Measurements from ENCODE around the gene LYPD8. TPM values are rescaled to one million over a fixed set of nuclear protein-coding genes. Genes with fewer than 3 reads are reported as not detected.

Gene LYPD8
- total and polyA plus RNA-seq, 2 donors (not counting 1 experiment from before 2014, with no cell fraction given): 0.17 TPM; not detected in 1

DNA sequence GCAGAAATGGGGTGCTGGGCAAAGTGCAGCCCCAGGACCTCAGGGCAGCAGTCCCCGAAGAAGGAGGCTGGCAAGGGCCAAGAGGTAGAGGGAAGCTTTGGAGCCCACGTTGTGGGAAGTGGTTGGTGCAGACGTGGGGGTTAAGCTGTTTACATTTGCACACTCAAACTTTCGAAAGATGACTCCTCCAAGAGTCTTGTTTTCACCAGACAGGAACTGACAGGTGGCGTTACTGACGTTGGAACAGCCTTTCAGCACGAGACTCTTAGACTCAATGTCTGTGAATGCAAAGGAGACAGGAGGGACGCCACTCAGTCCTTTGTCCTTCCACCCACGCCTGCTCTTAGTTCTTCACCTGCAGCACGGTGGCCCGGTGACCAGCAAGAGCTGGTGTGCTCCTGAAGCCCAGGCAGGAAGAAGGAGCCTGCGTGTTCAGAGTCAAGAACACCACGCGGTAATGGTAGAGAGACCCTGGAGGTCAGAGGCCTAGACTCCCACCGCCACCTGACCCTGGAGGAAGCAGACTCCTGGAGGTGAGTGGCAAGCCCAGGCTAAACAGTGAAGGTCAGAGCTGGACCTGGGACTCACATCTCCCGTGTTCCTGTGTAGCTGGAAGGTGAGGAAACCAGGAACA, 15.9 kb downstream of the LYPD8 start:
- H3K4me3 ChIP-seq (replicated peaks in 1 of 4; ENCODE audit: control extremely low read depth in 1 of 4, insufficient read depth in 1 of 4, low read depth in 3 of 4, low read length in 4 of 4): no peak overlapping the region
- H3K9ac ChIP-seq (ENCODE audit: insufficient read depth, low read length): no peak overlapping the region
- no peaks in the 10 kb centered on the region for H3K4me1 ChIP-seq (ENCODE audit: control insufficient read depth, extremely low read depth, insufficient read depth, low read length)
- no peaks in the 10 kb centered on the region for H3K9me3 ChIP-seq (ENCODE audit: control insufficient read depth, insufficient read depth, low read depth, low read length)
- H3K79me2 ChIP-seq (ENCODE audit: control insufficient read depth, insufficient read depth, low read length): no peaks in the 10 kb centered on the region
- no peaks in the 10 kb centered on the region for H4K20me1 ChIP-seq (ENCODE audit: control insufficient read depth, extremely low read depth, insufficient read depth, low read length)
- no peaks in the 10 kb centered on the region for H3K36me3 ChIP-seq (ENCODE audit: control insufficient read depth, insufficient read depth, low read length)
- no peak overlapping the region for H3K4me2 ChIP-seq (ENCODE audit: extremely low read depth, insufficient read depth, low read length)
- no peaks in the 10 kb centered on the region for H3K27me3 ChIP-seq (ENCODE audit: control insufficient read depth, insufficient read depth, low read length)
- H2AFZ ChIP-seq (ENCODE audit: low read length): no peak overlapping the region
- no peak for DNase-seq (ENCODE audit: low read depth in 2 of 2)
- no peak for TF ChIP-seq EZH2 (IDR thresholded peaks at IDR 0.05; ENCODE audit: low read length, missing control alignments)
- TF ChIP-seq, protein P1, sequence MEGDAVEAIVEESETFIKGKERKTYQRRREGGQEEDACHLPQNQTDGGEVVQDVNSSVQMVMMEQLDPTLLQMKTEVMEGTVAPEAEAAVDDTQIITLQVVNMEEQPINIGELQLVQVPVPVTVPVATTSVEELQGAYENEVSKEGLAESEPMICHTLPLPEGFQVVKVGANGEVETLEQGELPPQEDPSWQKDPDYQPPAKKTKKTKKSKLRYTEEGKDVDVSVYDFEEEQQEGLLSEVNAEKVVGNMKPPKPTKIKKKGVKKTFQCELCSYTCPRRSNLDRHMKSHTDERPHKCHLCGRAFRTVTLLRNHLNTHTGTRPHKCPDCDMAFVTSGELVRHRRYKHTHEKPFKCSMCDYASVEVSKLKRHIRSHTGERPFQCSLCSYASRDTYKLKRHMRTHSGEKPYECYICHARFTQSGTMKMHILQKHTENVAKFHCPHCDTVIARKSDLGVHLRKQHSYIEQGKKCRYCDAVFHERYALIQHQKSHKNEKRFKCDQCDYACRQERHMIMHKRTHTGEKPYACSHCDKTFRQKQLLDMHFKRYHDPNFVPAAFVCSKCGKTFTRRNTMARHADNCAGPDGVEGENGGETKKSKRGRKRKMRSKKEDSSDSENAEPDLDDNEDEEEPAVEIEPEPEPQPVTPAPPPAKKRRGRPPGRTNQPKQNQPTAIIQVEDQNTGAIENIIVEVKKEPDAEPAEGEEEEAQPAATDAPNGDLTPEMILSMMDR (conservative IDR thresholded peaks at IDR 0.05 in 1 of 2, IDR thresholded peaks at IDR 0.05 in 1 of 2; ENCODE audit: low read depth in 1 of 2, low read length in 2 of 2): no peak
- no peak overlapping the region for H3K27ac ChIP-seq (ENCODE audit: insufficient read depth, low read length)

DNA sequence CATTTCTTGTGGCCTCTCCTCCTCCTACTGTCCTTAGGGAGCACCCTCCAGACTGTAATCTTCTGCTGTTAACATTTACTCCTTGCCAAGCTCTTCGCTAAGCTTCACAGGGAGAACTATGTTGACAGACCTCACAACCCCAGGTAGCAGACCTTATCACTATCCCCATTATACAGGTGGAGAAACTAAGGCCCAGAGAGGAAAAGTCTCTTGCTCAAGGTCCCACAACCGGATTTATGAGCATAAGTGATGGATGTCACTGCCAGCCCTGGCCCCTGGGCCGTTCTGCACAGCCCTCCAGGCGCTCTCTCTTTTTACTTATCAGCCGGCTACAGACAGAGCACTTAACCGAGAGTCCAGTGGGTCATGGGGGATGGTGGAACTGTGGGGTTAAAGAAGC, 18.1 kb downstream of the LYPD8 start:
- no peaks in the 10 kb centered on the region for H3K27me3 ChIP-seq (ENCODE audit: control insufficient read depth, insufficient read depth, low read length)

DNA sequence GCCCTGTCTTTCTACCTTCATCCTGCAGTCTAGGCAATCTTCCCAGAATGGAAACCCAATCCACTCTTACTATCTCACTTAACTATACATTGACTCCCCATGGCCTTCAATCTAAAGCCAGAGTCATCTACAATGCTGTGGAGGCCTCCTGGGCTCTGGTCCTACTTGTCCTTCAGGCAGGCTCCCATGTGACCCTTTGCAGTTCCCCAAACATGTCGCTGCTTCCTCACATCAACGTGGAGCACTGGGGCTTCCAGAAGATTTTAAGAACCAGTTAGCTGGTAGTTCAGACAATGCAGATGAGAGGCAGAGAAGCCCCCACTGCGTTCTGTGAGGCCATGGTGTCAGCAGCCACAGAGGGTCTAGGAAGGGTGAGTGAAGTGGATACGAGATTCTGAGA, 18.6 kb downstream of the LYPD8 start:
- no peak overlapping the region for H3K9ac ChIP-seq (ENCODE audit: insufficient read depth, low read length)
- no peak for DNase-seq (ENCODE audit: low read depth in 2 of 2)
- no peaks in the 10 kb centered on the region for H3K27me3 ChIP-seq (ENCODE audit: control insufficient read depth, insufficient read depth, low read length)
- H4K20me1 ChIP-seq (ENCODE audit: control insufficient read depth, extremely low read depth, insufficient read depth, low read length): no peaks in the 10 kb centered on the region
- H3K9me3 ChIP-seq (ENCODE audit: control insufficient read depth, insufficient read depth, low read depth, low read length): no peaks in the 10 kb centered on the region
- no peak overlapping the region for H3K27ac ChIP-seq (ENCODE audit: insufficient read depth, low read length)
- no peak overlapping the region for H3K4me3 ChIP-seq (replicated peaks in 1 of 4; ENCODE audit: control extremely low read depth in 1 of 4, insufficient read depth in 1 of 4, low read depth in 3 of 4, low read length in 4 of 4)
- H3K79me2 ChIP-seq (ENCODE audit: control insufficient read depth, insufficient read depth, low read length): no peaks in the 10 kb centered on the region
- H3K36me3 ChIP-seq (ENCODE audit: control insufficient read depth, insufficient read depth, low read length): no peaks in the 10 kb centered on the region
- H3K4me1 ChIP-seq (ENCODE audit: control insufficient read depth, extremely low read depth, insufficient read depth, low read length): no peaks in the 10 kb centered on the region
- H3K4me2 ChIP-seq (ENCODE audit: extremely low read depth, insufficient read depth, low read length): no peak overlapping the region
- no peak for TF ChIP-seq EZH2 (IDR thresholded peaks at IDR 0.05; ENCODE audit: low read length, missing control alignments)
- TF ChIP-seq, protein P1 (conservative IDR thresholded peaks at IDR 0.05 in 1 of 2, IDR thresholded peaks at IDR 0.05 in 1 of 2; ENCODE audit: low read depth in 1 of 2, low read length in 2 of 2): no peak
- no peak overlapping the region for H2AFZ ChIP-seq (ENCODE audit: low read length)

More for the DNA sequence above, 18.1 kb downstream of the LYPD8 start:
- Histone ChIP-seq H3K4me1 (ENCODE audit: control insufficient read depth, extremely low read depth, insufficient read depth, low read length) (no peaks in the 10 kb centered on the region), H3K9ac (ENCODE audit: insufficient read depth, low read length) (no peak overlapping the region), H2AFZ (ENCODE audit: low read length) (no peak overlapping the region), H4K20me1 (ENCODE audit: control insufficient read depth, extremely low read depth, insufficient read depth, low read length) (no peaks in the 10 kb centered on the region), H3K9me3 (ENCODE audit: control insufficient read depth, insufficient read depth, low read depth, low read length) (no peaks in the 10 kb centered on the region), H3K4me2 (ENCODE audit: extremely low read depth, insufficient read depth, low read length) (no peak overlapping the region), H3K36me3 (ENCODE audit: control insufficient read depth, insufficient read depth, low read length) (no peaks in the 10 kb centered on the region), H3K27ac (ENCODE audit: insufficient read depth, low read length) (no peak overlapping the region), H3K4me3 (replicated peaks in 1 of 4; ENCODE audit: control extremely low read depth in 1 of 4, insufficient read depth in 1 of 4, low read depth in 3 of 4, low read length in 4 of 4) (no peak overlapping the region), H3K79me2 (ENCODE audit: control insufficient read depth, insufficient read depth, low read length) (no peaks in the 10 kb centered on the region)
- TF ChIP-seq, protein P1 (conservative IDR thresholded peaks at IDR 0.05 in 1 of 2, IDR thresholded peaks at IDR 0.05 in 1 of 2; ENCODE audit: low read depth in 1 of 2, low read length in 2 of 2): no peak
- no peak for TF ChIP-seq EZH2 (IDR thresholded peaks at IDR 0.05; ENCODE audit: low read length, missing control alignments)
- DNase-seq (ENCODE audit: low read depth in 2 of 2): no peak

All from fibroblast of lung (primary cell).